GM10248 (cell line): Measurements from ENCODE around the gene STAC2.

Experiments
- CTCF ChIA-PET: fragments of 300-600 bp; sonication (Branson Sonifier 250); formaldehyde crosslinking; extraction: SDS; loops from one replicate; lab custom pipeline; 2021; ENCODE audit warnings: antibody characterized with exemption; lab: Yijun Ruan, JAX
- POLR2A ChIA-PET: fragments of 350-650 bp; sonication (Branson Sonifier 250); formaldehyde crosslinking; extraction: SDS; loops from one replicate; lab custom pipeline; 2020; ENCODE audit warnings: antibody characterized with exemption; lab: Yijun Ruan, JAX
- DNase-seq: peaks from one replicate; pipeline ENCODE4 v3.0.0; 2012; ENCODE audit errors: extremely low spot score
- CTCF ChIP-seq: IDR thresholded peaks from 2 replicates; pipeline ENCODE4 v1.5.1; 2012; ENCODE audit warnings: mild to moderate bottlenecking, low read depth; ENCODE audit errors: extremely low read depth, missing control alignments, control extremely low read depth

Gene STAC2

GRCh38 chr17:39227364-39227919, 1.7 kb upstream of the STAC2 start:
- no peak for DNase-seq
- CTCF ChIA-PET: interaction anchor here (1.8 kb wide), 1 partner anchor 17 kb away, joined by 8 read pairs; no protein-coding TSS in a partner anchor
- POLR2A ChIA-PET: interaction anchor here (0.7 kb wide), 1 partner anchor 21 kb away, joined by 7 read pairs; no protein-coding TSS in a partner anchor
- no peak for TF ChIP-seq CTCF

GRCh38 chr17:39225959-39226683, 376 bp upstream of the STAC2 start:
- TF ChIP-seq CTCF: no peak
- POLR2A ChIA-PET: no interaction called here
- CTCF ChIA-PET: interaction anchor here (1.0 to 1.2 kb wide), 2 partner anchors 10 to 62 kb away, joined by 3 read pairs; no protein-coding TSS in a partner anchor
- no peak for DNase-seq

GRCh38 chr17:39224778-39225307, 902 bp downstream of the STAC2 start:
- DNase-seq: no peak
- TF ChIP-seq CTCF: no peak
- CTCF ChIA-PET: no interaction called here
- POLR2A ChIA-PET: no interaction called here

DNA sequence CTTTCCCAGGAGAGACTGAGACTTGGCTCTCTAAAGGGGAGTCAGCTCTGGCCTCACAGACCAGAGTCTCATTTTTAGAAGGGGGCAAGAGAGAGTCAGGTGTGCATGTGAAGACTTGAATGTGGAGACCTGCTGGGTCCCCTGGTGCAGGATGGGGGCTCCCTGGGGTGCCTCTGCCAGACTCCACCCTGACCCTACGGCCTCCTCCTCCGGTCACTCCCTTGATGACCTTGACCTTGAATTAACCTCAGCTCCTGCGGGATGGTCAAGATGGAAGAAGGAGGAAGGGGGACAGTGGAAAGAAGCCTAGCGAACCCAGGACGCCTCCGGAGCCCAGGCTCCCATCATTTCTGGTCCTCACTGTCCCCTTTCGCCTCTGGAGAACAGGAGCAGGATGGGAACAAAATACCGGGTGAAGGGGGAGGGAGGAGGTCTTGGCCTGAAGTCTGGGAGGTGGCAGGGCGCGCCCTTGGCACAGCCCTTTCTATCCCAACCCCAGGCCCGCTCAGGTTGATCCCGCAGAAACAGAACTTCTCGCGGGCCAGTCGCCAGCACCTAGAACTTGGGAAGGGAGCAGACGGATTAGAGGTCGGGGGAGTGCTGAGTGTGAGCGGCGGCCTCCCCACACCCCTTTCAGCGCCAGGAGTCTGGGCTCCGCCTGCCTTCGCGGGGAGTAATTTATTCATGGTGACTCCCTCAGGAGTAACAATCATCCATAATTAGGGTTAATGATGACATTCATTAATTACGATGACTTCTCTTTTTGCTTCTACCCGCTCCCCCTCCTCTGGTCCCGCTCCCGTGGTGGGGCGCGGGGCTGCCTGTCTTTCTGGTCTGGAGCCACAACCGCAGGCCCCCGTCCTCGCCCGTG, 1.6 kb downstream of the STAC2 start:
- ChIA-PET POLR2A (no interaction called here), CTCF (interaction anchor here (1.3 to 2.7 kb wide), 4 partner anchors 8 to 20 kb away, joined by 4 to 19 read pairs (median 4); no protein-coding TSS in a partner anchor)
- no peak for TF ChIP-seq CTCF
- DNase-seq: no peak

- TF ChIP-seq CTCF: no peak
- CTCF ChIA-PET: interaction anchor here (1.3 to 2.7 kb wide), 4 partner anchors 9 to 21 kb away, joined by 4 to 19 read pairs (median 4); no protein-coding TSS in a partner anchor
- no peak for DNase-seq
- POLR2A ChIA-PET: no interaction called here
These were observed 2.6 kb downstream of the STAC2 start for GRCh38 chr17:39222866-39223834.
